Measurements from ENCODE around the gene NUP188. TPM values are rescaled to one million over a fixed set of nuclear protein-coding genes. Genes with fewer than 3 reads are reported as not detected.
A peak's percentile ranks its signal among the peaks of the same experiment; 100 is the strongest.
"Not testable (repeated sequence)": the region's sequence is repeated elsewhere in the genome, so short reads cannot be mapped to it uniquely, and the experiment has no call there.

NUP188 gene
- total RNA-seq, 1 donor from 2014 or later = 40.4 TPM

DNA sequence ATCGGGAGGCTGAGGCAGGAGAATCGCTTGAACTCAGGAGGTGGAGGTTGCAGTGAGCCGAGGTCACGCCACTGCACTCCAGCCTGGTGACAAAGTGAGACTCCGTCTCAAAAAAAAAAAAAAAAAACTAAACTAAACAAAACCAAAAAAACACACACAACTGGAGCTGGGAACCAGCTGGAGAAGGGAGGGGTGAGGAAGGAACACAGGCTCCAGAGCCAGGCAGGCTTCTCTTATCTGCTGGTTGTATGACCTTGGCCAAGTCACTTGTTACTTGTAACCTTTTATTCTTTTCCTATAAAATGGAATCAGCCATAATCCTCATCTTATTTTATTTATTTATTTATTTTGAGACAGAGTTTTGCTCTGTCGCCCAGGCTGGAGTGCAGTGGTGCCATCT, 56.7 kb downstream of the NUP188 start:
- not testable (repeated sequence) for H3K4me3 Mint-ChIP-seq (ENCODE audit: unreplicated experiment); FAIRE-seq; H3K9ac ChIP-seq (ENCODE audit: low read length); DNase-seq (ENCODE audit: low read depth); H3K79me2 ChIP-seq (ENCODE audit: insufficient read depth, low read length); H3K4me3 ChIP-seq (ENCODE audit: insufficient read depth, low read depth, low read length); H3K27ac Mint-ChIP-seq (ENCODE audit: unreplicated experiment); H2AFZ ChIP-seq (ENCODE audit: low read depth, low read length); H3K27me3 ChIP-seq (ENCODE audit: insufficient read depth, low read length); H3K9me3 ChIP-seq (ENCODE audit: insufficient read depth, low read depth, low read length); H3K9me3 Mint-ChIP-seq (ENCODE audit: unreplicated experiment); H3K4me2 ChIP-seq (ENCODE audit: low read length); H3K4me1 ChIP-seq (ENCODE audit: insufficient read depth, low read length); H3K27me3 Mint-ChIP-seq (ENCODE audit: low read depth, unreplicated experiment); H3K27ac ChIP-seq (ENCODE audit: low read depth, low read length); H3K4me1 Mint-ChIP-seq (ENCODE audit: low read depth, unreplicated experiment)
- Histone ChIP-seq H4K20me1 (ENCODE audit: insufficient read depth, low read length) (peaks cover 19% of the 10 kb centered on the region), H3K36me3 (ENCODE audit: insufficient read depth, low read length) (peaks cover 23% of the 10 kb centered on the region)
- peaks cover 16% of the 10 kb centered on the region for H3K36me3 Mint-ChIP-seq (ENCODE audit: low read depth, unreplicated experiment)

DNA sequence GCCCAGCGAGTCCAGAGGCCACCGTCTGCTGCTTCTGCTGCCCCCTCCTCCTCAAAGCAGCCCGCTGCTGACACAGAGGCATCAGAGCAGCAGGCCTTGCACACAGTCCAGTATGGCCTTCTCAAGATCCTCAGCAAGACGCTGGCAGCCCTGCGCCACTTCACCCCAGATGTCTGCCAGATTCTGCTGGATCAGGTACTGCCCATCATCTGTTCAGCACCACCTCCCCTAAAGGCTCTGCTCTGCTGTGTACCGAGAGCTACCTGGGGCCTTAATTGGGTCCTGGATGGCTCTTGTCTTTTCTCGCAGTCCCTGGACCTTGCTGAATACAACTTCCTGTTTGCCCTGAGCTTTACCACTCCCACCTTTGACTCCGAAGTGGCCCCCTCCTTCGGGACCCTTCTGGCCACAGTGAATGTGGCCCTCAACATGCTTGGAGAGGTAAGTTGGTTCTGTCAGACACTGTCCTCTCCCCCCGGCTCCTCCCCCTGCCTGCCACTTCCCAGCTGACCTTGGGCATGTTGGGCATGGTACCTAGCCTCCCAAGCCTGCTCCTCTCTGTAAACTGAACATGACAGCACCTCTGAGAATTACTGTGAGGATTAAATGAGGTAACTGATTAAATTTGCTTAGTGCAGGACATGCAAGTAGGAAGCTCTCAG, 58.0 kb downstream of the NUP188 start:
- no peaks in the 10 kb centered on the region for H3K79me2 ChIP-seq (ENCODE audit: insufficient read depth, low read length)
- no peak overlapping the region for H2AFZ ChIP-seq (ENCODE audit: low read depth, low read length)
- no peak overlapping the region for H3K9ac ChIP-seq (ENCODE audit: low read length)
- H3K4me2 ChIP-seq (ENCODE audit: low read length) = no peak overlapping the region
- no peak overlapping the region for H3K4me3 Mint-ChIP-seq (ENCODE audit: unreplicated experiment)
- no peak overlapping the region for H3K4me3 ChIP-seq (ENCODE audit: insufficient read depth, low read depth, low read length)
- no peaks in the 10 kb centered on the region for H3K9me3 ChIP-seq (ENCODE audit: insufficient read depth, low read depth, low read length)
- no peak overlapping the region for H3K27ac Mint-ChIP-seq (ENCODE audit: unreplicated experiment)
- H3K27ac ChIP-seq (ENCODE audit: low read depth, low read length) = no peak overlapping the region
- H3K27me3 Mint-ChIP-seq (ENCODE audit: low read depth, unreplicated experiment) = no peaks in the 10 kb centered on the region
- H3K9me3 Mint-ChIP-seq (ENCODE audit: unreplicated experiment) = no peaks in the 10 kb centered on the region
- TF ChIP-seq, protein P1, sequence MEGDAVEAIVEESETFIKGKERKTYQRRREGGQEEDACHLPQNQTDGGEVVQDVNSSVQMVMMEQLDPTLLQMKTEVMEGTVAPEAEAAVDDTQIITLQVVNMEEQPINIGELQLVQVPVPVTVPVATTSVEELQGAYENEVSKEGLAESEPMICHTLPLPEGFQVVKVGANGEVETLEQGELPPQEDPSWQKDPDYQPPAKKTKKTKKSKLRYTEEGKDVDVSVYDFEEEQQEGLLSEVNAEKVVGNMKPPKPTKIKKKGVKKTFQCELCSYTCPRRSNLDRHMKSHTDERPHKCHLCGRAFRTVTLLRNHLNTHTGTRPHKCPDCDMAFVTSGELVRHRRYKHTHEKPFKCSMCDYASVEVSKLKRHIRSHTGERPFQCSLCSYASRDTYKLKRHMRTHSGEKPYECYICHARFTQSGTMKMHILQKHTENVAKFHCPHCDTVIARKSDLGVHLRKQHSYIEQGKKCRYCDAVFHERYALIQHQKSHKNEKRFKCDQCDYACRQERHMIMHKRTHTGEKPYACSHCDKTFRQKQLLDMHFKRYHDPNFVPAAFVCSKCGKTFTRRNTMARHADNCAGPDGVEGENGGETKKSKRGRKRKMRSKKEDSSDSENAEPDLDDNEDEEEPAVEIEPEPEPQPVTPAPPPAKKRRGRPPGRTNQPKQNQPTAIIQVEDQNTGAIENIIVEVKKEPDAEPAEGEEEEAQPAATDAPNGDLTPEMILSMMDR (IDR thresholded peaks at IDR 0.05; ENCODE audit: insufficient read depth, low read depth, low read length) = no peak
- TF ChIP-seq EZH2 (IDR thresholded peaks at IDR 0.05; ENCODE audit: insufficient read depth, low read length) = no peak
- H3K27me3 ChIP-seq (ENCODE audit: insufficient read depth, low read length) = no peaks in the 10 kb centered on the region
- H3K36me3 ChIP-seq (ENCODE audit: insufficient read depth, low read length) = peaks cover 13% of the 10 kb centered on the region
- FAIRE-seq = no peak
- no peaks in the 10 kb centered on the region for H3K4me1 ChIP-seq (ENCODE audit: insufficient read depth, low read length)
- H3K4me1 Mint-ChIP-seq (ENCODE audit: low read depth, unreplicated experiment) = peaks cover 2% of the 10 kb centered on the region
- H4K20me1 ChIP-seq (ENCODE audit: insufficient read depth, low read length) = peaks cover 19% of the 10 kb centered on the region
- H3K36me3 Mint-ChIP-seq (ENCODE audit: low read depth, unreplicated experiment) = peaks cover 8% of the 10 kb centered on the region
- no peak for DNase-seq (ENCODE audit: low read depth)

DNA sequence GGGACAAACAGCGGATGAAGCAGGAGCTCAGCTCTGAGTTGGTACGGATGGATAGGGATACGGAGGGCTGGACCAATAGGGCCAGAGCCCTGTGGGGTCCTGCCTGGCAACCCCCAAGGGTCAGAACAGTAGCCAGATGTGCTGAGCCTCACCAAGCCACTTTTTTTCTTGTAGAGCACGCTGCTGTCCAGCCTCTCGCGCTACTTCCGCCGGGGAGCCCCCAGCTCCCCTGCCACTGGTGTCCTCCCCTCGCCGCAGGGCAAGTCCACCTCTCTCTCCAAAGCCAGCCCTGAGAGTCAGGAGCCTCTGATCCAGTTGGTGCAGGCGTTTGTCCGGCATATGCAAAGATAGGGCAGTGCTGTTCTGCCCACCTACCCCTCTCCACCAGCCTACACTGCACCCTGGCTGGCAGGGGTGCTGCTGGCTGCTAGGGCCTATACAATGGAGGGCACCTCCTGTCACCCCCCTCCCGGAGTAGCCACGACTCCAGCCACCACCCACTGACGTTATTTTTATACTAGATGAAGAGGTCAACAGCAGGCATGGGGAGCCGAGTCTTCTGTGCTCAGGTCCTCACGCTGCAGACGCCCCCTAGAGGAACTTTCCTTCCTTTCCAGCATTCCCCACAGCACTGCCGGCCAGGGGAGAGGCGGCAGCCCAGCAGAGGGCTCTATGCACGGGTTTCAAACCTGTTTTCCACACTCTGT, 59.0 kb downstream of the NUP188 start:
- no peak overlapping the region for H3K4me3 ChIP-seq (ENCODE audit: insufficient read depth, low read depth, low read length)
- no peak overlapping the region for H2AFZ ChIP-seq (ENCODE audit: low read depth, low read length)
- no peak for FAIRE-seq
- peak; percentile 31 for DNase-seq (ENCODE audit: low read depth)
- H3K9me3 ChIP-seq (ENCODE audit: insufficient read depth, low read depth, low read length) = no peaks in the 10 kb centered on the region
- no peaks in the 10 kb centered on the region for H3K79me2 ChIP-seq (ENCODE audit: insufficient read depth, low read length)
- Mint-ChIP-seq H3K36me3 (ENCODE audit: low read depth, unreplicated experiment) (peaks cover 4% of the 10 kb centered on the region), H3K4me3 (ENCODE audit: unreplicated experiment) (no peak overlapping the region), H3K4me1 (ENCODE audit: low read depth, unreplicated experiment) (peaks cover 2% of the 10 kb centered on the region), H3K9me3 (ENCODE audit: unreplicated experiment) (no peaks in the 10 kb centered on the region), H3K27me3 (ENCODE audit: low read depth, unreplicated experiment) (no peaks in the 10 kb centered on the region), H3K27ac (ENCODE audit: unreplicated experiment) (no peak overlapping the region)
- H3K27me3 ChIP-seq (ENCODE audit: insufficient read depth, low read length) = no peaks in the 10 kb centered on the region
- TF ChIP-seq, protein P1 (IDR thresholded peaks at IDR 0.05; ENCODE audit: insufficient read depth, low read depth, low read length) = peak; percentile 93
- no peak for TF ChIP-seq EZH2 (IDR thresholded peaks at IDR 0.05; ENCODE audit: insufficient read depth, low read length)
- no peak overlapping the region for H3K4me2 ChIP-seq (ENCODE audit: low read length)
- H4K20me1 ChIP-seq (ENCODE audit: insufficient read depth, low read length) = peaks cover 19% of the 10 kb centered on the region
- no peak overlapping the region for H3K27ac ChIP-seq (ENCODE audit: low read depth, low read length)
- H3K9ac ChIP-seq (ENCODE audit: low read length) = no peak overlapping the region
- H3K36me3 ChIP-seq (ENCODE audit: insufficient read depth, low read length) = peaks cover 13% of the 10 kb centered on the region
- no peaks in the 10 kb centered on the region for H3K4me1 ChIP-seq (ENCODE audit: insufficient read depth, low read length)
